Astrocyte (in vitro differentiated cells and primary cell): Measurements from ENCODE around the gene CHST15. TPM values are rescaled to one million over a fixed set of nuclear protein-coding genes. Genes with fewer than 3 reads are reported as not detected.

Source experiments
- DNase-seq: peaks from one replicate; pipeline ENCODE4 v3.0.0-alpha.2; 2010; ENCODE audit warnings: low read depth
- FAIRE-seq: peaks from 2 replicates; lab custom pipeline; 2011; peaks lifted over from hg19 to GRCh38; lab: Jason Lieb, UNC
- H2AFZ ChIP-seq: 2 replicates; pipeline ENCODE4 v1.6.0; 2012; ENCODE audit warnings: low read depth, low read length, inconsistent platforms
- H3K27ac ChIP-seq: 2 replicates; pipeline ENCODE4 v1.5.1; 2011; ENCODE audit warnings: low read depth, low read length, inconsistent platforms
- H3K27me3 ChIP-seq: 2 replicates; pipeline ENCODE4 v1.6.0; 2011; ENCODE audit warnings: low read length, inconsistent platforms; ENCODE audit not compliant: insufficient read depth
- H3K36me3 ChIP-seq: 2 replicates; pipeline ENCODE4 v1.5.1; 2011; ENCODE audit warnings: low read length, inconsistent platforms; ENCODE audit not compliant: insufficient read depth
- H3K4me1 ChIP-seq: 2 replicates; pipeline ENCODE4 v1.5.1; 2011; ENCODE audit warnings: low read length, inconsistent platforms; ENCODE audit not compliant: insufficient read depth
- H3K4me2 ChIP-seq: 2 replicates; pipeline ENCODE4 v1.6.0; 2012; ENCODE audit warnings: low read length, inconsistent platforms
- H3K4me3 ChIP-seq: 2 replicates; pipeline ENCODE4 v1.5.1; 2011; ENCODE audit warnings: low read depth, mild to moderate bottlenecking, low read length, inconsistent platforms; ENCODE audit not compliant: insufficient read depth
- H3K79me2 ChIP-seq: 2 replicates; pipeline ENCODE4 v1.6.0; 2012; ENCODE audit warnings: mild to moderate bottlenecking, low read length, inconsistent platforms; ENCODE audit not compliant: insufficient read depth
- H3K9ac ChIP-seq: 2 replicates; pipeline ENCODE4 v1.6.0; 2012; ENCODE audit warnings: mild to moderate bottlenecking, low read length, inconsistent platforms
- H3K9me3 ChIP-seq: 2 replicates; pipeline ENCODE4 v1.5.1; 2012; ENCODE audit warnings: low read depth, mild to moderate bottlenecking, low read length, inconsistent platforms; ENCODE audit not compliant: insufficient read depth
- H4K20me1 ChIP-seq: 2 replicates; pipeline ENCODE4 v1.6.0; 2012; ENCODE audit warnings: low read length, inconsistent platforms; ENCODE audit not compliant: insufficient read depth
- H3K27ac Mint-ChIP-seq: one replicate; pipeline ENCODE4 v1.8.0; 2021; ENCODE audit warnings: mild to moderate bottlenecking, mixed read lengths; ENCODE audit not compliant: unreplicated experiment
- H3K27me3 Mint-ChIP-seq: one replicate; pipeline ENCODE4 v1.8.0; 2021; ENCODE audit warnings: low read depth, mixed read lengths; ENCODE audit not compliant: unreplicated experiment
- H3K36me3 Mint-ChIP-seq: one replicate; pipeline ENCODE4 v1.8.0; 2021; ENCODE audit warnings: low read depth, mixed read lengths; ENCODE audit not compliant: unreplicated experiment
- H3K4me1 Mint-ChIP-seq: one replicate; pipeline ENCODE4 v1.8.0; 2021; ENCODE audit warnings: low read depth, mixed read lengths; ENCODE audit not compliant: unreplicated experiment
- H3K4me3 Mint-ChIP-seq: one replicate; pipeline ENCODE4 v1.8.0; 2021; ENCODE audit warnings: mild to moderate bottlenecking, moderate library complexity, mixed read lengths; ENCODE audit not compliant: unreplicated experiment
- H3K9me3 Mint-ChIP-seq: one replicate; pipeline ENCODE4 v1.8.0; 2021; ENCODE audit warnings: mild to moderate bottlenecking, mixed read lengths; ENCODE audit not compliant: unreplicated experiment
- CTCF ChIP-seq: IDR thresholded peaks from 2 replicates; pipeline ENCODE4 v1.5.1; 2011; ENCODE audit warnings: low read depth, mild to moderate bottlenecking, inconsistent platforms, low read length, moderate library complexity; ENCODE audit not compliant: insufficient read depth
- EZH2 ChIP-seq: IDR thresholded peaks from 2 replicates; pipeline ENCODE4 v1.6.1; 2012; ENCODE audit warnings: mild to moderate bottlenecking, low read length, inconsistent platforms; ENCODE audit not compliant: insufficient read depth
- total RNA-seq: library from RNA; stranded (reverse); gene quantifications from 2 replicates; pipeline ENCODE4 v1.2.1, GENCODE V29; 2021

The CHST15 gene
- total RNA-seq, 1 donor from 2014 or later = 20.6 TPM

GRCh38 chr10:124120410-124121061 is 27.1 kb upstream of the CHST15 start:
- Mint-ChIP-seq H3K9me3 (no peaks in the 10 kb centered on the region), H3K36me3 (no peaks in the 10 kb centered on the region), H3K4me3 (no peak overlapping the region), H3K27me3 (peaks cover 28% of the 10 kb centered on the region), H3K27ac (no peak overlapping the region), H3K4me1 (peaks cover 4% of the 10 kb centered on the region)
- no peaks in the 10 kb centered on the region for H3K9me3 ChIP-seq
- no peak overlapping the region for H3K27ac ChIP-seq
- H3K27me3 ChIP-seq = peaks cover 3% of the 10 kb centered on the region
- DNase-seq (no peak), FAIRE-seq (no peak)
- no peak for TF ChIP-seq CTCF
- TF ChIP-seq EZH2 = no peak
- H3K36me3 ChIP-seq = no peaks in the 10 kb centered on the region
- H3K4me2 ChIP-seq = no peak overlapping the region
- peaks cover 6% of the 10 kb centered on the region for H3K4me1 ChIP-seq
- no peaks in the 10 kb centered on the region for H3K79me2 ChIP-seq
- H4K20me1 ChIP-seq = no peaks in the 10 kb centered on the region
- no peak overlapping the region for H3K4me3 ChIP-seq
- no peak overlapping the region for H2AFZ ChIP-seq
- H3K9ac ChIP-seq = no peak overlapping the region

GRCh38 chr10:124119946-124120345 is 26.5 kb upstream of the CHST15 start:
- H3K27me3 Mint-ChIP-seq = peaks cover 32% of the 10 kb centered on the region

More at GRCh38 chr10:124119946-124120345, 26.5 kb upstream of the CHST15 start:
- DNase-seq = no peak
- Histone ChIP-seq H3K9ac (no peak overlapping the region), H3K79me2 (no peaks in the 10 kb centered on the region), H3K9me3 (no peaks in the 10 kb centered on the region), H3K27ac (no peak overlapping the region), H4K20me1 (no peaks in the 10 kb centered on the region), H3K36me3 (no peaks in the 10 kb centered on the region), H2AFZ (no peak overlapping the region), H3K27me3 (peaks cover 3% of the 10 kb centered on the region), H3K4me2 (no peak overlapping the region), H3K4me1 (peaks cover 6% of the 10 kb centered on the region), H3K4me3 (no peak overlapping the region)
- no peak overlapping the region for H3K27ac Mint-ChIP-seq
- no peaks in the 10 kb centered on the region for H3K9me3 Mint-ChIP-seq
- TF ChIP-seq CTCF (no peak), EZH2 (no peak)
- no peak overlapping the region for H3K4me3 Mint-ChIP-seq
- peaks cover 4% of the 10 kb centered on the region for H3K4me1 Mint-ChIP-seq
- FAIRE-seq = no peak
- H3K36me3 Mint-ChIP-seq = no peaks in the 10 kb centered on the region
